HL-60/S4 (cell line): ENCODE results near the gene ETHE1.
"Not testable (repeated sequence)": the region's sequence is repeated elsewhere in the genome, so short reads cannot be mapped to it uniquely, and the experiment has no call there.

Experiments used
- in situ Hi-C: fragments of 300-500 bp; cut with MboI; formaldehyde crosslinking; loops from 2 replicates; pipeline ENCODE4 v1.14.3; 2022; ENCODE audit warnings: low sequenced_read_pairs

The ETHE1 gene

GRCh38 chr19:43552616-43553015, 25.6 kb upstream of the ETHE1 start:
- in situ Hi-C loops, result no loop called here

- in situ Hi-C loops, result no loop called here
These were observed 25.1 kb upstream of the ETHE1 start for GRCh38 chr19:43552198-43552450.

- in situ Hi-C loops, result no loop called here
These were observed 24.6 kb upstream of the ETHE1 start for GRCh38 chr19:43551399-43552197.

GRCh38 chr19:43548706-43549105, 21.7 kb upstream of the ETHE1 start:
- in situ Hi-C loops, result no loop called here

GRCh38 chr19:43547926-43548325, 20.9 kb upstream of the ETHE1 start:
- in situ Hi-C loops, result not testable (repeated sequence)

GRCh38 chr19:43546581-43546980, 19.6 kb upstream of the ETHE1 start:
- in situ Hi-C loops, result no loop called here

- in situ Hi-C loops, result no loop called here
These were observed 19.0 kb upstream of the ETHE1 start for GRCh38 chr19:43545981-43546380.

GRCh38 chr19:43545276-43545675, 18.3 kb upstream of the ETHE1 start:
- in situ Hi-C loops, result no loop called here

GRCh38 chr19:43544077-43544476, 17.1 kb upstream of the ETHE1 start:
- in situ Hi-C loops, result no loop called here

GRCh38 chr19:43541920-43542650, 15.1 kb upstream of the ETHE1 start:
- in situ Hi-C loops, result no loop called here

- in situ Hi-C loops, result no loop called here
These were observed 13.4 kb upstream of the ETHE1 start for GRCh38 chr19:43540381-43540780.

- in situ Hi-C loops, result no loop called here
These were observed 11.9 kb upstream of the ETHE1 start for GRCh38 chr19:43538922-43539321.

GRCh38 chr19:43534816-43535761, 8.1 kb upstream of the ETHE1 start:
- in situ Hi-C loops, result no loop called here

GRCh38 chr19:43534305-43534815, 7.4 kb upstream of the ETHE1 start:
- in situ Hi-C loops, result no loop called here

- in situ Hi-C loops, result no loop called here
These were observed 6.7 kb upstream of the ETHE1 start for GRCh38 chr19:43533546-43534304.

GRCh38 chr19:43532962-43533545, 6.1 kb upstream of the ETHE1 start, which contains the start of gene ZNF575:
TSS of gene ZNF575 (plus strand) at chr19:43533188. CDS start at chr19:43534423, 1,235 bp downstream.
- in situ Hi-C loops, result no loop called here

GRCh38 chr19:43532571-43532961, 5.6 kb upstream of the ETHE1 start:
- in situ Hi-C loops, result no loop called here

GRCh38 chr19:43527860-43528622, 1.0 kb upstream of the ETHE1 start:
- in situ Hi-C loops, result no loop called here
